Testis (tissue), 2 donors: ENCODE results near the gene TOPBP1.

Experiments used
- POLR2A ChIP-seq: fragments of 450-650 bp; IDR thresholded peaks from one replicate; pipeline ENCODE4 v1.6.1; 2017; ENCODE audit warnings: antibody characterized with exemption, mild to moderate bottlenecking, moderate library complexity
- TF ChIP-seq, protein P1 (sequence below), 3 experiments: fragments of 450-650 bp in 2 of 3; fragments of 200-600 bp in 1 of 3; sonication (generic) in 1 of 3; IDR thresholded peaks; one replicate each; pipeline ENCODE4 v1.5.1; 2016 to 2019; ENCODE audit warnings: antibody characterized with exemption in 3 of 3, mild to moderate bottlenecking in 2 of 3, moderate library complexity in 1 of 3

DNA sequence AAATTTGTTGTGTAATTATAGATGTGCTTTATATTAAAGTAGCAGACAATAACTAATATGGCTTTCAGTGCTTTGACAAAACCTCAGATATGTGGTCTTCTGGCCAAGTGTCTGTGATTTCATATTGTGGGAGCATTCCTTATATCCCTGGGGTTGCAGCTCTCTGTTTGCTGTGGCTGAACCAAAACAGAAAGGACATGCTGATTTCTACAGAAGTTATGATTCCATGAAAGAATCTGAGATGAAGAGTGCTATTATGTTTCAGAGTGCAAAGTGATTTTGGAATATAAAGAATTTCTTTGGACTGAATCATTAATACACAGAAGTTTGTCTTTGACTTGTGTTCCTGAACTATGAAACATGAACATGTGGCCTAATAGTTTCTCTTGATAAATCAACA is 51.7 kb downstream of the TOPBP1 start:
- TF ChIP-seq, protein P1, sequence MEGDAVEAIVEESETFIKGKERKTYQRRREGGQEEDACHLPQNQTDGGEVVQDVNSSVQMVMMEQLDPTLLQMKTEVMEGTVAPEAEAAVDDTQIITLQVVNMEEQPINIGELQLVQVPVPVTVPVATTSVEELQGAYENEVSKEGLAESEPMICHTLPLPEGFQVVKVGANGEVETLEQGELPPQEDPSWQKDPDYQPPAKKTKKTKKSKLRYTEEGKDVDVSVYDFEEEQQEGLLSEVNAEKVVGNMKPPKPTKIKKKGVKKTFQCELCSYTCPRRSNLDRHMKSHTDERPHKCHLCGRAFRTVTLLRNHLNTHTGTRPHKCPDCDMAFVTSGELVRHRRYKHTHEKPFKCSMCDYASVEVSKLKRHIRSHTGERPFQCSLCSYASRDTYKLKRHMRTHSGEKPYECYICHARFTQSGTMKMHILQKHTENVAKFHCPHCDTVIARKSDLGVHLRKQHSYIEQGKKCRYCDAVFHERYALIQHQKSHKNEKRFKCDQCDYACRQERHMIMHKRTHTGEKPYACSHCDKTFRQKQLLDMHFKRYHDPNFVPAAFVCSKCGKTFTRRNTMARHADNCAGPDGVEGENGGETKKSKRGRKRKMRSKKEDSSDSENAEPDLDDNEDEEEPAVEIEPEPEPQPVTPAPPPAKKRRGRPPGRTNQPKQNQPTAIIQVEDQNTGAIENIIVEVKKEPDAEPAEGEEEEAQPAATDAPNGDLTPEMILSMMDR (IDR thresholded peaks at IDR 0.05): no peak
- no peak for TF ChIP-seq POLR2A
